Measurements from ENCODE around the gene RACGAP1.

Gene RACGAP1

DNA sequence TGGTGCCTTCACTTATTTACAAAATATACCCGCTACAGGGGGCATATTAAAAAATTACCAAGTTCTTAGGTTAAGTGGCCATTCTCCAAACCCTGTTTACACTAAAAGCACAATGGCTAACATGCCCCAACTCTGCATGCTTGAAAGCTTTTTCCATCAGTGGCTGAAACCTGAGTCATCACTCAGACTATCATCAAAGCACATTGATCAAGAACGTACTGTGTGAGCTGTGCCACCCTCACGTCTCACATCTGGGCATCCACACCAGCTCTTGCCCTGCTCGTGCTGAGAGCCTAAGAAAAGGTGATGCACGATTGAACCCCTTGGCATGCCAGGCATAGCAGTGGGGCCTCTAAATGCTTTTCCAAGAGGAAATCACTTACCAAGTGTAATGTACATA lies 39.3 kb downstream of the RACGAP1 start:
- no peak for DNase-seq (ENCODE audit: low read depth)

DNA sequence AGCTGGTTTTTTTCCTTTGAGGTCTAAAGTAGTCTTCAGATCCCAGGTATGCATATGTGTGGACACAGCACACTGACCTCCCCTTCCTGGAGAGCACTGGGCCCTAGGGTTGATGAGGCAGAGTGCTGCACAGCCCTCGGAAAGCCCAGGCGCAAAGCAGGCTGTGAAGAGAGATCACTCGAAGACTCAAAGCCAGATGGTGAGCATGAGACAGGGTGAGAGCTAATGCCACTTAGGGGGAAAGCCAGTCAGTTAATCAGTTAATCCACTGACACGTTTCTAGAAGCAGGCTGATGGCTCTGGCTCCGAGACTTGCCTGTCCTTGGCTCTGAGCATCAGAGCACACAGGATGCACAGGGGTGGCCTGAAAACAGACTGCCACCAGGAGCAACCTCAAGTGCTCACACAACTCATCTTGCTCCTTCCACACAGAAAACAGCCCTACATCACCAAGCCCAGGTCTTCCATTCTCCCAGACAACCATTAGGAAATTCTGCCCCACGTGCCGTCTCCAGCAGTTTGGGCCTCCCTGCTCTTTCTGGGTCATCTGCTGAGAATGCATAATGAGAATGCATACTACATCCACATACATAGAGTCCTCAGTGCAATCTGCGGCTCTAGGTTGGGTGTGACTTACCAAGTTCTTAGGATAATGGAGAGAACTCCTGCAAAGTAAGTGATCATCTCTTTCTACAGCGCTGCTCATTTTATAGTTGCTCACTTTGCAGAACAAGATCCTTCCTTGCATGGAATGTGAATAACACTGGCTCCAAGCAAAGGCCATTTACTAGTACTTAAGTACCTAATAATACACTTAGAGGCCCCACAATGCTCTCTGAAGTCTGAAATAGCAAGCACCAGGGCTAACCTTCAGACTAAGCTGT lies 40.6 kb downstream of the RACGAP1 start:
- no peak for DNase-seq (ENCODE audit: low read depth)

DNA sequence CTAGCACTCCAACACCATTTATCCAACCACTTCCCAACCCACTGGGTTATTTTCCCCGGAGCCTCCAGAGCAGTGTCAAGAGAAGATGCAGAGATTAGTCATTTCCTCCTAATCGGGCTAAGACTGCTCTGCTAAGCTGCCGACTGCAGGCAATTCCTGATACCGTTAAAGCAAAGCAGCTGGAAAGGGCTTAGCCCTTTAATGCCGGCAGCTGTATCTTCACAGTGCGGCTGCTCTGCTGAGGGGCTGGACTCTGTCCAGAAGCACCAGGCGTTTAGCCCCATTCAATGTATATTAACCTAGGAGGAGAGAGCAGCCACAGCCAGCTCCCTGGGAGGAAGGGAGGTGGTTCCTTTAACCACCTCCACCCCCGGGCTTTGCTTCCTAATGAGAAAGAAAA lies 41.4 kb downstream of the RACGAP1 start:
- no peak for DNase-seq (ENCODE audit: low read depth)

DNA sequence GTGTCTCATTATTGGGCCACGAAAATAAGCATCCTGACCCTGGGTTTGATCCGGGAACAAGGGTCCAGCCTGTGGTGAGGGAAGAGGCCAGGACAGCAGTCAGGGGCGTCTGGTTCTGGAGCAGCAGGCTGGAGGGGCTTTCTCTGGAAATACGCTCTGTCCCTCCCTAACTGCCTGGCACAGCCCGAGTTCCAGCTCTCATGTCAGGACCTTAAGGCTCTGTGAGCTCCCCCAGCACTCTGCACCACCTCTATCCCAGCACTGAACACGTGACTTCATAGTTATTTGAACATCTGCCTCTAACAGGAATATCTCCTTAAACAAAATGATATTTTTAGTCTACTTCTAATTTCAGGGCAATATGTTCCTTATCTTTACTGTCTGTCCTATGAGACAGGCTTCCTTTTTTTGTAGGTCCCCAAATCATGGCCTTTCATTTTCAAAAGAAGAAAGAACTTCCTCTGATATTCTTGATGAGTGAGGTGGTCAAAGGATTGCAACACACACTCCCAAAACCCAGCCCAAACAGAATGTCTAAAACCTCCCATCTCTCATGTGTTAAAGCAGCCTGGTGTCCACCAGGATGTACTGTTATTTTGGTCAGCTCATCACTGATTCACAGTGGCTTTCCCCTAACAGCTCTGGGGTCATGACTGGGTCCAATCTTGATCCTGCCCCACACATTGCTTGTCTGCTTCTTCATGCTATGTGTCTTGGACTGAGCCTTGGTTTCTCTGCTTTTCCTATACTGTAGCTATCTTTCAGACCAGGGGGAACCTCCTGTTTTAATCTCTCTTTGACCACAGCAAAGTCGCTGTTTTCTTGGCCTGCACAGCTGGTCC lies 42.8 kb downstream of the RACGAP1 start:
- DNase-seq (ENCODE audit: low read depth): no peak

DNA sequence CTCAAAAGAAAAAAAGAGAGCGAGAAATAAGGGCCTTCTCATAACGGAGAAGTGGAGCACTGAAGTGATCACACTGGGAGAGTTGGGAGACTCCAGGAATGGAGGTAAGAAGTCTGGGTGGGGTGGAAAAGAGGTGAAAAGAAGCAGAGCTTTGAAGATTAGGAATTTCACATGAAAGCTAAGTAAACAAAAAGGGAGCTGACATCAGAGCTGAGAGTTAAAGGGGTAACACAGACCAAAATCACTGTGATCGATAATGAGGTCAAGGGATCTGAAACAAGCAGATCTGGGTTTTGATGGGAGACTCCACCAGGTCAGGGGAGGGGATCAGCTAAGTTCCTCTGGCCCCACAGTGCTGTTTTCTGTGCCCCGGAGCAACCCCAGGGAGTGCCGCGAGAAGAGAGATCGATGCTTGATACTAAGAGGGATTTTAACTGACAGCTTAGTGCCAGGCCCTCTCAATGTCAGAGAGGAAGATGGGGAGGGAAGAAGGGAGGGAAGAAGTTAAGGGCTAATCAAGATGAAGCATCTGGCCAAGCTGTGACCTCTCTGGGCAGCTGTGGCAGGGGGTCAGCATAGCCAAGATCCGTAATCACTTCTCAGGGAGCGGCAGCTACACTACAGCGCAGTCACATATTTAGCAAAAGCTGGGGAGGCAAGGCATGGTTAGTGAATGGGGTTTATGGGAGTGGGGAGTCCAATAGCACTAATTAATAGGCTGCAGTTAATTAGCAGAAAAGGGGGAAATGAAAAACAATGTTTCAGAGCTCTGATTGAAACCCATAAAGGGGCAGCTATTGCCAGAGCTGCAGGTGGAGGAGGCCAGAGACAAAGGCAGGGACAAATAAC lies 44.6 kb downstream of the RACGAP1 start:
- DNase-seq (ENCODE audit: low read depth): no peak

DNA sequence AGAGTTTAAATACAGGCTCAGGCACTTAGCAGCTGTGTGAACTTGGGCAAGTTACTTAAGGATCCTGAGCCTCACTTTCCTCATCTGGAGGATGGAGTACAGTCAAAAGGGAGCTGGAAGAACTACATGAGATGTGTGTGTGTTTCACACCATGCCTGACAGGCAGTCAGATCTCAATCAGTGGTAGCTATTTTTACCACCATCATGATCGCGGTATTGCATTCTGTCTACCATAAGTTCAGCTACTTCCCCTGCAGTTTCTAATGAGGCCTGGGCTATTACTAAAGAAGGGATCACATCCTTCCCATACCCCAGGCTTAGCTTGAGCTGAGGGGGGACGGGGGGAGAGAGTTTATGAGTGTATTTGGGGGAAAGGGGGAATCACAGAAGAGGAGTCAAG lies 45.5 kb downstream of the RACGAP1 start:
- DNase-seq (ENCODE audit: low read depth): no peak

DNA sequence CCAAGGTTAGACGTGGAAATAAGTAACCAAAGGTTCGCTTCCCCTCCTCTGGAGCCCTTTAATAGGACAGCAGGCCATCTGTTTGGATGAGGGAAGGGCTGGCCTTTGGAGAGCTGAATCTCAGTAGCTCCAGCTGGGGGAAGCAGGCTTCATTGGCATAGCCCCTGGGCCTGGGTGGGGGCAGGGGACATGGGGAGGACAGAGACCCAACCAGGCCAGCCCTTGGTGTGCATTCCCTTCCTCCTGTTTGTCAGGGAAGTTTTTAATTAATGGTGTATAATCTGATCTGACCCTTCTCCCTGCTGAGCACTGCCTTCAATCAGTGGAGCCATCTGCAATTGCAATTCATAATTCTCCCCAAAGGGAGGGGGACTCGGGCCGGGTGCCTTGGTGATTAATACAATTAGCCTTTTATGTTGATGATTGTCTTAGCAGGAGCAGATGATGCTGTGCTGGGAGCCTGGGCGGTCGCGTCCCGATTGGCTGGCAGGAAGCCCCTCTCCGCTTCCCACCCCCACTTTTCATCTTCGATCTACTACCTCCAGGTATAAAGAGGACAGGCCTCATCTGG lies 46.2 kb downstream of the RACGAP1 start:
- no peak for DNase-seq (ENCODE audit: low read depth)

DNA sequence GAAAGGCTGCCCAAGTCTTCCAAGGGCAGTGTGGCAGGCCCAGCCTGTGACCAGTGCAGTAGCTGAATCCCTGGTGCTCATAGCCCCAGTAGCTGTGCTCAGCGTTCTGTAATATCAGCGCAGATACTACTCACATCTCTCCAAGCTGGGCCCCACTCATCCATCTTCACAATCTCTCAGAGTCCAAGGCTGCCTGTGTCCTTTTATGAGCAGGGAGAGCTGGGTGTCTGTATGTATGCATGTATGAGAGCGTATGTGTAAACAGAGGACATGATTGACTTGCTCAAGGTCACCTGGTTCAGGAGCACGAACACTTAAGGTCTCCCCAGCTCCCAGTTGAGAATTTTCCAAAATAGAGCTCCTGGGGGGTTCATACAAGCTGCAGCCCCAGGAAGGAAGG lies 47.2 kb downstream of the RACGAP1 start:
- DNase-seq (ENCODE audit: low read depth): no peak

DNA sequence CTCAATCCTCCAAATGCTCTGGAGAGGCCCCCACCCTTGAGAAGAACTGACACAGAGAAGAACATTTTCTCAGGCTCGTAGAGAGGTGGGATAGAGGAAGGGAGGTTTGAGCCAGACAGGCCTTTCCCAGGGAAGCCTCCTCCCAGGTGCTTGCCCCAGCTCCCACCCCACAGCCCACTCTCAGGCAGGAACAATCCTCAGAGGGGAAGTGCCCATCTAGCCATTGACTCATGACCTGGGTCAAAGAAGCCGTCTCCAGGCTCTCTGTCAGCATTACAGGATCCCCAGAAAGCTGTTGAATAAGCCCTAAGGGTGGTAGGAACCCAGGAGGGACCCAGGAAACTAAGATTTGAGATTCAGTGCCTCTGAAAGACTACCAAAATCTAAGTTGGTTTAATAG lies 48.7 kb downstream of the RACGAP1 start:
- no peak for DNase-seq (ENCODE audit: low read depth)

DNA sequence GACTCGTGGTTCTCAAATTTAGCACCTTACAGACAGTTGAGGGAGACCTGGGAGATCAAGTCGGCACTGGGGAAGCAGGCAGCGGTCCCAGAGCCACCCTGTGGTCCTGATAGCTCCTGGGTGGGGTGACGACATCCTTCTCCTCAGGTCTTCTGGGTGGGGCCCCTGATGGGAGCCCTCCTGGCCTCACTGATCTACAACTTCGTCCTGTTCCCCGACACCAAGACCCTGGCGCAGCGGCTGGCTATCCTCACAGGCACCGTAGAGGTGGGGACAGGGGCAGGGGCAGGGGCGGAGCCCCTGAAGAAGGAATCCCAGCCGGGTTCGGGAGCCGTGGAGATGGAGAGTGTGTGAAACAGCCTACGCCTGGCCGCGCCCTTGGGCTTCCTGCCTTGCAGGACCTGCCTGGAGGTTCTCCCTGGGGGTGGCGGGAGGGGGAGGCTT lies 50.0 kb downstream of the RACGAP1 start:
- DNase-seq (ENCODE audit: low read depth): no peak

DNA sequence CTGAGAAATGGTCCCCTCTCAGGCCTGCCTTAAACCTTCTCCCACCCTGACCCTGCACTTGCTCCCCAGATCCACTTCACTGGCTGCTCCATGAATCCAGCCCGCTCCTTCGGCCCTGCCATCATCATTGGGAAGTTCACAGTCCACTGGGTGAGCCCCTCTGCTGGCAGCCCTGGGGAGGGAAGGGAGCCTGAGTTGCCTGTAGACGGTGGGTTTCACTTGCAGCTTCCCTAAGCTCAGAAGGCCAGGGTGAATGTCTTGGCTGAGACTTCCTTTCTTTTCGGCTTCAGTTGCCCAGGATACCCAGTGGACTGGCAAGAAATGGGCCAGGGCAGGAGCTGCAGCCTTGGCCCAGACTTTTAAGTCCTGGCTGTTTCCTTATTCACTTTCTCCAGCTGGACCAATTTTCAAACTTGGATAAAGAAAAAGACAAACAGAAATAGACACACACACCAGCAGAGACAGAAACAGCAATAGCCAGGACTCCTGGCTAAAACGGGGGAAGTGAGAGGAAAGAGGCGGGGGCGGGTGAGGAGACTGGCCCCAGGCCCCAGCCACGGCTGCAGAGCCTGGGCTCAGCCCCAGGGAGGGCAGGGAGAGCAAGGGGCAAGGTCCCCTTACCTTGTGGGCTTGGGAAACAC lies 50.5 kb downstream of the RACGAP1 start:
- DNase-seq (ENCODE audit: low read depth): no peak

DNA sequence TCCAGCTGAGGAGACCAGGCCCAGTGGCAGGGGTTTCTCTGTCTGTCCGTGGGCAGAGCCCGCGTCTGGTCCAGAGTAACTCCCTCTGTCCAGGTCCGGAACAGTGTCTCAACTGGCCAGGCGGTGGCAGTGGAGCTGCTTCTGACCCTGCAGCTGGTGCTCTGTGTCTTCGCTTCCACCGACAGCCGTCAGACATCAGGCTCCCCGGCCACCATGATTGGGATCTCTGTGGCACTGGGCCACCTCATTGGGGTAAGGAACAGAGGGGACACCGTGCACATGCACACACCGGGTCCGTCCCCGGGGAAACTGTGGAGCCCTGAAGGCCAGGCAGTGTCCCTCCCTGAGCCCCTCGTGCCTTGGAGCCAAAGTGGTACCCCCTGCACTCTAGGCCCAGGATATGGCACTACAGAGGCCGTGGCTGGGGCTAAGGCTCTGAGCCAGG lies 51.0 kb downstream of the RACGAP1 start:
- no peak for DNase-seq (ENCODE audit: low read depth)

DNA sequence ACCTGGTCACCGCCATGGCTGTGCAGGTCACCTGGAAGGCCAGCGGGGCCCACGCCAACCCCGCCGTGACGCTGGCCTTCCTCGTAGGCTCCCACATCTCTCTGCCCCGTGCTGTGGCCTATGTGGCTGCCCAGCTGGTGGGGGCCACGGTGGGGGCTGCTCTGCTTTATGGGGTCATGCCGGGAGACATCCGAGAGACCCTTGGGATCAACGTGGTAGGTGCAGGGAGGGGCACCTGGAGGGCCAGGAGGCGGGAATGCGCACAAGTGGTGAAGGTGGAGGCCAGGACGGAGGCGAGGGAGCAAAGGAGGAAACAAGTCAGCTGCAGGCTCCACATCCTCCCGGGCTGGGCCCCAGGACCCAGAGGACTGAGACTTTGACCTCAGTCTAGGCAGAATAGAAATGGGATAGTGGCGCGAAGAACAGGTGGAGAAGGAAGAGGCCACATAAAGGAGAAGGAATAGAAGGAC lies 51.9 kb downstream of the RACGAP1 start:
- DNase-seq (ENCODE audit: low read depth): no peak

DNA sequence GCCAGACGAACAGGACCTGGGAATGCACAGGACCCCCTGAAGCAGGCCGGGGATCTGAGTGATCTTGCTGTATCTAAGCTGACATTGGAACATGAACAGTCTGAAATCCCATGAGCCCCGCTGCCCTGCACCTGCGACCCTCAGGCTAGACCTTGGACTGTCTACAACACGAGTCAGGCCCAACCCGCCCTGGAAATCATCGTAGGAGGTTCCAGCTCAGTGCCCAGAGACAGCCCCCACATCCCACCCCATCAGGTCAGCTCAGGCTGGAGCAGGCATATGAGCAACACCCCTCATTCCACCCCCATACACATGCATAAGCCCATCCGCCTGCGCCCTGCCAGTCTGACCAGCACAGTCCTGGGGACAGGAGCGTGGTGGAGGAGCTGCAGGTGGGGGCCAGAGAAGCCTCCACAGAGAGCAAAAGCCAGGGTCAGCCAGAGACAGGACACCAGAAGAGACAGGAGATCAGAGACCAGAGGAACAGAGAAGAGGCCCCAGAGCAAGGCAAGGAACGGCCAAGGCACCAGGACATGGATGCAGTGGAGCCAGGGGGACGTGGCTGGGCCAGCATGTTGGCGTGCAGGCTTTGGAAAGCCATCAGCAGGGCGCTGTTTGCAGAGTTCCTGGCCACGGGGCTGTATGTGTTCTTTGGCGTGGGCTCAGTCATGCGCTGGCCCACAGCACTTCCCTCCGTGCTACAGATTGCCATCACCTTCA lies 52.5 kb downstream of the RACGAP1 start, which contains the start of gene AQP6:
Gene AQP6, plus strand, starts transcription at position 307 of the 720 bp plus-strand sequence. Its CDS starts 227 bp downstream, at position 534.
- no peak for DNase-seq (ENCODE audit: low read depth)

DNA sequence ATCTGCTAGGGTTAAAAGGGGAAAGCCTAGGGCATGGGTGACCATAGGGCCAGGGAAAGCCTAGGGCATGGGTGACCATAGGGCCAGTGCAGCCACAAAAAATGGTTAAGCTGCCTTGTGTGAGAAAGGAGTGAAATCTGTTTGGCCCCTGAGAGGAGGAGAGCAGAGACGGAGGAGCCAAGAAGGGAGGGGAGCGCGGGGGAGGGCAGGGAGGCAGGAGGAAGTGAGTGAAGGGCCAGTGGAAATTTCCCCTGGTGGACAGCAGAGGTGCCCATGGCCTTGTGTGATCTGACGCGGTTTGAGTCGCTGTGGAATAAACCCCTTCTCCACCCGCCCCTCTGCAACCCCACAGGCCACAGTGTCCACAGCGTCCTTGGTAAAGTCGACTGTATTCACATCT lies 53.2 kb downstream of the RACGAP1 start:
- DNase-seq (ENCODE audit: low read depth): no peak

DNA sequence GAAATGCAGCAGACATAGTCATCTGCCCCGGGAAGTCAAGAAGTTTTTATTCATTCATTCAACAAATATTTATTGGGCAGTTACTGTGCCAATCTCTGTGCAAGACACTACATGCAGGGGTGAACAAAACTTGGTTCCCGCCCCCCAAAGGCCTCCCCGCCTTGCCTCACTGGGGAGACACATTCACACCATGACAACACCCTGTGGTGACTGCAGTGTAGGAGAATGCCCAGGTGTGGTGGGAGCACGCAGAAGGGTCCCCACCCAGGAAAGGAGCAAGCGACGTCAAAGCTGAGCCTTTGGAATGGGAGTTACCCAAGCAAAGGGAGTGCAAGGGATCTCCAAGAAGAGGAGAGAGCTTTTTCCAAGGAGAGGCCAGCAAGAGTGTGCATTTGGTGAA lies 54.2 kb downstream of the RACGAP1 start:
- no peak for DNase-seq (ENCODE audit: low read depth)

DNA sequence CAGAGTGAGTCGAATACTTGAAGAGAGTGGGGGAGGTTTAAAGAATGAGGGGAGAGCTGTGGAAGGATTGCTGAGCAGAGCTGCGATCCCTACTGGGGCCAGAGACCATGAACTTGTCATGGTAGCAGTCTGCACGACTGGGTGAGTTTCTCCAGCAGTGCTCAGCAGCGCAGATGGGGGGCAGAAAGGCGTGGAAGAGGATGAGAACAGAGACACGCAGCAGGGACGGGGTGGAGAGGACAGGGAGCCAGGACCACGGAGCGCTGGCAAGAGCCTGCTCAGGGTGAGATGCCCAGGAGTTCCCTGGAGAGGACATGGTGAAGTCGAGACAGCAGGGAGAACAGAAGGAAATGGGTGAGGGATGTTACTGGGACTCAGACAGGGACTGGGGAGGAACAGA lies 54.6 kb downstream of the RACGAP1 start:
- DNase-seq (ENCODE audit: low read depth): no peak

DNA sequence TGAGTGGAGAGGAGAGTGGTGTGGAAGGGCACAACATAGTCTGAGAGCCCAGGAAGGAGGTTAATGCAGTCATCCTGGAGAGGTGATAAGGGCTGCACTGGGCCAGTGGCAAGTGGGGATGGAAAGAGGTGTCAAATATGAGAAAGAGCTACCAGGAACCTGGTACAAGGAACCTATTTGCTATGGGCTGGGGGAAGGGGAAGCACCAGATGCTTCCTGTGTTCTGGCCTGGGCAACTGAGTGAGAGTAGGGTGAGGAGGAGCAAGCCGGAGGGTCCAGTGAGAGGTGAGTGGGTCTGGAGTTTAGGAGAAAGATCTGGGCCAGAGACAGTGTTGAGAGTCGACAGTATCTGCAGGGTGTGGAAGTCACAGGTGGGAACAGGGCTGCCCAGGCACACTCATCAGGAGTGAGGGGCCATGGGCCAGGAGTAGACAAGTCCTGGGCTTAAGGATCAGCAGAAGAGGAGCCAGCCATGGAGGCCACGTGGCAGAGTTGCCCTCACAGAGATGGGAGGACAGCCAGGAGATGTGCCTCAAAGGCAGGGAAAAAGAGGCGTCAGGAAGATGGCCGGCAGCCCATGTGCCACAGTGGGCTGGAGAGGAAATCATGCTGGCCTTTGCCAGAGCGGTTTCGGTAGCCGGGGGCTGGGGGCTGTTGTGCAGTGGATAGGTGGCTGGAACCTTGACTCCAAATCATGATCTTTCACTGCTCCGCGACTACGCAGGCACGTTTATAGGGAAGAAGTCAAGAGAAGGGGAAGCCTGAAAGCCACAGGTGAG lies 55.5 kb downstream of the RACGAP1 start:
- no peak for DNase-seq (ENCODE audit: low read depth)

DNA sequence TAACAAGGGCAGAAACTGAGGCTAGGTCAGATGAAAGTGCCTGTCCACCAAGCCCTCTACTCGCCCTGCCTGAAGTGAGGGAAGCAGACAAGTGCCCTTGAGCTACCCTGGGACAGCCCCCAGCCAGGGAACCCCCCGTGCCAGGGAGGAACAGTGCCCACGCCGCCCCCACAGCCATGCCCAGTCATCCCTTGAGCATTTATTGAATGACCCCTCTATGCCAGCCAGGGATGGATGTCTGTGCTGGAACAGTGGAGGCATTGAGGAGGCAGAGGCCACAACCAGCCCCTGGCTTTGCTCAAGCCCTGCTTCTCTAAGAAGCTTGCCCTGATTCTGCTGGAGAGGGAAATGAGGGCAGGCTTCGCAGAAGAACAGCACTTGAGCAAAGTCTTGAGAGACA lies 56.3 kb downstream of the RACGAP1 start:
- no peak for DNase-seq (ENCODE audit: low read depth)

DNA sequence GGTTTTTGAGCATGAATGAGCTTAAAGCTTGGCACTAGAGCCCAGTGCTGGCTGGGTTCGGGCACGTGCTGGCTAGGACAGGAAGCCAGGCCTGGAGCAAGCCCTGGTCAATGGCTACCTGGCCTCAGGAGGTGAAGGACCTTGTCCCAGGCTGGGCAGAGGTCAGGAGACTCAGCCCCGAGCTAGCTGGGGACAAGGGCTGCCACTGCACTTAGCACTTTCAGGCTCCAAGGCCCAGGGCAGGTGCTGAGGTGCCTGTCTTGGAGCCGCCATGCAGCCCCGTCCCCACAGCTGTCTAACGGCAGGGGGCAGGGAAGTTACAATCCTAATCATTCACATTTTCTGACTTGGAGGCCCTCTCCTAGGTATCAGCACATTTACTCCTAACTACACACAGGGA lies 56.8 kb downstream of the RACGAP1 start:
- no peak for DNase-seq (ENCODE audit: low read depth)

All from activated T-cell treated with anti-CD3 and anti-CD28 coated beads for 1 hour (primary cell).